ENCODE measurements around the gene TMEM88. TPM values are rescaled to one million over a fixed set of nuclear protein-coding genes. Genes with fewer than 3 reads are reported as not detected.

Gene TMEM88
- total and polyA plus RNA-seq, 2 of the 13 experiments (the other 11 are each of a cell fraction or from before 2014, with no cell fraction given) = 0.31 to 0.66 TPM

DNA sequence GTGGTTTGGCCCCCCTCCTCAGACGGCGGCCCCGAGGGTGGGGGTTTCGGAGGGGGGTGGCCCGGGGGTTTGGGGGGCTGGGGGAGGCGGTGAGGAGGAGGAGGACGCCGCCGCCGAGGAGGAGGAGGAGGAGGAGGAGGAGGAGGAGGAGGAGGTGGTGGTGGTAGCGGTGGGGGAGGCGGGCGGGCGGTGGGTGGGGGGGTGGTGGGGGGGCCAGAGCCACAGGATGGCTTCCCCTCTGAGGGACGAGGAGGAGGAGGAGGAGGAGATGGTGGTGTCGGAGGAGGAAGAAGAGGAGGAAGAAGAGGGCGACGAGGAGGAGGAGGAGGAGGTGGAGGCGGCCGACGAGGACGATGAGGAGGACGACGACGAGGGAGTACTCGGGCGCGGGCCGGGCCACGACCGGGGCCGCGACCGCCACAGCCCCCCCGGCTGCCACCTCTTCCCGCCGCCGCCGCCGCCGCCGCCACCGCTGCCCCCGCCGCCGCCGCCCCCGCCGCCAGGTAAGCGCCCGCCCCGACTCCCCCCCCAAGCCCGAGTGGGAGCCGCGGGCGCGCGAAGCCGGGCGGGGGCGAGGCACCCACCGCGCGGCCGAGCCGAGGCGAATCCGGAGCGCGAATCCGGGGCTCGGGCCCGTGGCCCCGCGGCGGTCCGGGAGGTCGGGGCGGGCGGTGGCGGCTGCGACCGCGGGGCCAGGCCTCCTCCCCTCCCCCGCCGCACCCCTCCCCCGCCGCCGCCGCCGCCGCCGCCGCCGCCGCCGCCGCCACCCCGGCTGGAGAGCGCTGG, 29.9 kb downstream of the TMEM88 start:
- Histone ChIP-seq H4K20me1 (ENCODE audit: insufficient read depth, low read length) (no peaks in the 10 kb centered on the region), H3K79me2 (ENCODE audit: insufficient read depth, low read length) (no peaks in the 10 kb centered on the region), H3K27ac (ENCODE audit: extremely low read length, insufficient read depth, low read length) (no peak overlapping the region), H3K4me3 (replicated peaks in 1 of 3; ENCODE audit: insufficient read depth in 1 of 3, low read depth in 2 of 3, low read length in 3 of 3) (peak overlapping the region in 2 of 3 experiments; percentile 68 to 76; a peak in 4 of 6 replicates), H3K27me3 (ENCODE audit: control insufficient read depth in 1 of 2, insufficient read depth in 2 of 2, low read length in 2 of 2) (peaks cover 1 to 22% of the 10 kb centered on the region in 2 experiments; a peak in 2 of 5 replicates), H3K9me3 (ENCODE audit: low read length) (no peaks in the 10 kb centered on the region), H3K4me1 (ENCODE audit: insufficient read depth, low read length) (peaks cover 58% of the 10 kb centered on the region), H3K9ac (ENCODE audit: insufficient read depth, low read depth, low read length) (no peak overlapping the region), H2AFZ (ENCODE audit: low read length) (no peak overlapping the region), H3K4me2 (ENCODE audit: low read depth, low read length) (no peak overlapping the region; the same call in 1 of the 2 replicates), H3K36me3 (replicated peaks in 1 of 2; ENCODE audit: control insufficient read depth in 1 of 2, insufficient read depth in 2 of 2, low read length in 2 of 2) (no peaks in the 10 kb centered on the region)
- FAIRE-seq (no peak), ATAC-seq (no peak), DNase-seq (ENCODE audit: low spot score) (no peak)
- no TSS peak for BruUV-seq (replicated peaks)
- intact Hi-C loops (cut with micrococcal nuclease; ENCODE audit: unreplicated experiment) (no loop called here), in situ Hi-C loops (cut with HindIII; ENCODE audit: extremely low pct_ligation_motif_present, low pct_unique_long_range_greater_than_20kb) (no loop called here)
- WGBS (ENCODE audit: low lambda C conversion rate) = 5% methylated on average over 29 of the region's 100 CpGs
- POLR2A ChIA-PET = interaction anchor here (1.5 to 1.7 kb wide), 2 partner anchors 21 to 28 kb away, joined by 4 to 6 read pairs; partner anchors contain the start of gene NAA38
- TF ChIP-seq MAZ (IDR thresholded peaks at IDR 0.05; ENCODE audit: borderline replicate concordance, low read depth, low read length) (no peak), MAZ (CRISPR knock-in tag; IDR thresholded peaks at IDR 0.05; ENCODE audit: low read depth) (no peak), ZNF263 (CRISPR knock-in tag; IDR thresholded peaks at IDR 0.05) (peak; percentile 69)
- CTCF ChIA-PET (ENCODE audit: low intra/inter-chr PET ratio, low total read pairs) = no interaction called here

- ATAC-seq = peak; percentile 23; the same call in 2 of the 3 replicates
- peak overlapping the region; percentile 39 for H3K27ac ChIP-seq (ENCODE audit: extremely low read length, insufficient read depth, low read length)
- in situ Hi-C loops (cut with HindIII; ENCODE audit: extremely low pct_ligation_motif_present, low pct_unique_long_range_greater_than_20kb) (no loop called here), intact Hi-C loops (cut with micrococcal nuclease; ENCODE audit: unreplicated experiment) (loop anchor here (1.0 kb wide), 1 partner anchor 22 kb away; no protein-coding TSS in a partner anchor)
- POLR2A ChIA-PET = interaction anchor here (0.6 to 1.7 kb wide), 5 partner anchors 18 to 413 kb away, joined by 3 to 6 read pairs (median 3); partner anchors contain the start of genes KDM6B and NAA38
- CTCF ChIA-PET (ENCODE audit: low intra/inter-chr PET ratio, low total read pairs) = no interaction called here
- DNase-seq (ENCODE audit: low spot score) = no peak
- 0% methylated on average over 12 of the region's 64 CpGs for WGBS (ENCODE audit: low lambda C conversion rate)
- no peak for FAIRE-seq
- peak overlapping the region; percentile 55 for H3K9ac ChIP-seq (ENCODE audit: insufficient read depth, low read depth, low read length)
- peak overlapping the region; percentile 92 for H3K4me2 ChIP-seq (ENCODE audit: low read depth, low read length)
- no TSS peak for BruUV-seq (replicated peaks)
- peak overlapping the region; percentile 45 to 76 (median 68) for H3K4me3 ChIP-seq (replicated peaks in 1 of 3; ENCODE audit: insufficient read depth in 1 of 3, low read depth in 2 of 3, low read length in 3 of 3)
- H4K20me1 ChIP-seq (ENCODE audit: insufficient read depth, low read length) = no peaks in the 10 kb centered on the region
- H2AFZ ChIP-seq (ENCODE audit: low read length) = no peak overlapping the region
- H3K27me3 ChIP-seq (ENCODE audit: control insufficient read depth in 1 of 2, insufficient read depth in 2 of 2, low read length in 2 of 2) = peaks cover 1 to 22% of the 10 kb centered on the region in 2 experiments; a peak in 2 of 5 replicates
- H3K79me2 ChIP-seq (ENCODE audit: insufficient read depth, low read length) = no peaks in the 10 kb centered on the region
- no peaks in the 10 kb centered on the region for H3K9me3 ChIP-seq (ENCODE audit: low read length)
- H3K36me3 ChIP-seq (replicated peaks in 1 of 2; ENCODE audit: control insufficient read depth in 1 of 2, insufficient read depth in 2 of 2, low read length in 2 of 2) = no peaks in the 10 kb centered on the region
- peaks cover 50% of the 10 kb centered on the region for H3K4me1 ChIP-seq (ENCODE audit: insufficient read depth, low read length)
- TF ChIP-seq ARID4A (CRISPR knock-in tag; IDR thresholded peaks at IDR 0.05; ENCODE audit: borderline replicate concordance) (peak; percentile 56), ZNF251 (CRISPR knock-in tag; IDR thresholded peaks at IDR 0.05) (no peak), ZFX (CRISPR knock-in tag; IDR thresholded peaks at IDR 0.05; ENCODE audit: low read depth) (0 out of 2 replicates have a peak, but pooled peaks have one; percentile 7), GABPB1 (CRISPR knock-in tag; IDR thresholded peaks at IDR 0.05) (peak; percentile 9; the same call in 1 of the 2 replicates), CTCF (CRISPR knock-in tag; IDR thresholded peaks at IDR 0.05) (peak; percentile 7; the same call in 1 of the 2 replicates)
Measured at GRCh38 chr17:7885367-7886226, 30.7 kb downstream of the TMEM88 start.

All from HepG2 (cell line).